Astrocyte (in vitro differentiated cells and primary cell): ENCODE measurements around the gene GDPD1.

Experiments
- CTCF ChIP-seq: IDR thresholded peaks from 2 replicates; pipeline ENCODE4 v1.5.1; 2011; ENCODE audit warnings: low read depth, mild to moderate bottlenecking, inconsistent platforms, low read length, moderate library complexity; ENCODE audit not compliant: insufficient read depth
- EZH2 ChIP-seq: IDR thresholded peaks from 2 replicates; pipeline ENCODE4 v1.6.1; 2012; ENCODE audit warnings: mild to moderate bottlenecking, low read length, inconsistent platforms; ENCODE audit not compliant: insufficient read depth

- TF ChIP-seq EZH2 (no peak), CTCF (no peak)
Measured at GRCh38 chr17:59315866-59316265, 95.6 kb downstream of the GDPD1 start.
